SK-N-SH (cell line): ENCODE measurements around the gene GDNF. TPM values are rescaled to one million over a fixed set of nuclear protein-coding genes. Genes with fewer than 3 reads are reported as not detected.

Source experiments
- CTCF ChIA-PET: fragments of 300-600, 350-600 bp; formaldehyde crosslinking; extraction: SDS; loops from one replicate; lab custom pipeline; 2021; lab: Yijun Ruan, JAX
- POLR2A ChIA-PET: fragments of 350-600 bp; sonication (Branson Sonifier 250); formaldehyde crosslinking; extraction: SDS; loops from one replicate; lab custom pipeline; 2020; ENCODE audit warnings: antibody characterized with exemption, inconsistent platforms; lab: Yijun Ruan, JAX
- DNase-seq: peaks from one replicate; pipeline ENCODE4 v3.0.0; 2012
- H2AFZ ChIP-seq: fragments of 200-600 bp; sonication (generic); 2 replicates; pipeline ENCODE4 v1.8.1; 2016; ENCODE audit warnings: antibody characterized with exemption, mild to moderate bottlenecking, low read depth
- H3F3A ChIP-seq: fragments of 200-600 bp; sonication (generic); replicated peaks from 2 replicates; pipeline ENCODE3; 2016; ENCODE audit warnings: antibody characterized with exemption, mild to moderate bottlenecking; ENCODE audit not compliant: insufficient read depth
- H3K27ac ChIP-seq, 2 experiments: fragments of 200-500 bp in 1 of 2; fragments of 200-600 bp in 1 of 2; sonication (Bioruptor generic) in 1 of 2; sonication (generic), shearing (Covaris generic) in 1 of 2; 2 replicates each; pipeline versions ENCODE4 v1.5.1 to v1.6.1; 2014 to 2016; ENCODE audit warnings: low read depth in 2 of 2, inconsistent platforms in 1 of 2, low read length in 1 of 2, mild to moderate bottlenecking in 1 of 2, mixed read lengths in 1 of 2
- H3K27me3 ChIP-seq: fragments of 200-600 bp; sonication (generic), shearing (Covaris generic); 2 replicates; pipeline ENCODE4 v1.6.1; 2016; ENCODE audit warnings: mixed run types; ENCODE audit not compliant: insufficient read depth
- H3K36me3 ChIP-seq, 2 experiments: fragments of 200-500 bp in 1 of 2; fragments of 200-600 bp in 1 of 2; sonication (Bioruptor generic) in 1 of 2; sonication (generic) in 1 of 2; replicated peaks in 1 of 2; 2 replicates each; pipeline versions ENCODE3 to v1.5.1; 2014 to 2016; ENCODE audit warnings: low read length in 1 of 2, mild to moderate bottlenecking in 1 of 2; ENCODE audit not compliant: insufficient read depth in 2 of 2, control insufficient read depth in 1 of 2
- H3K4me1 ChIP-seq, 2 experiments: fragments of 200-500 bp in 1 of 2; fragments of 200-600 bp in 1 of 2; sonication (Bioruptor generic) in 1 of 2; sonication (generic), shearing (Covaris generic) in 1 of 2; 2 replicates each; pipeline versions ENCODE4 v1.5.1 to v1.6.1; 2014 to 2016; ENCODE audit warnings: low read depth in 1 of 2, low read length in 1 of 2, mixed run types in 1 of 2; ENCODE audit not compliant: insufficient read depth in 2 of 2, control insufficient read depth in 1 of 2
- H3K4me2 ChIP-seq: fragments of 200-600 bp; sonication (generic), shearing (Covaris generic); 2 replicates; pipeline ENCODE4 v1.6.1; 2017; ENCODE audit warnings: mixed run types
- H3K4me3 ChIP-seq, 2 experiments: fragments of 200-500 bp in 1 of 2; fragments of 200-600 bp in 1 of 2; sonication (Bioruptor generic) in 1 of 2; sonication (generic), shearing (Covaris generic) in 1 of 2; 2 replicates each; pipeline versions ENCODE4 v1.5.1 to v1.8.1; 2014 to 2016; ENCODE audit warnings: low read depth in 2 of 2, inconsistent platforms in 1 of 2, low read length in 1 of 2, mild to moderate bottlenecking in 1 of 2, mixed read lengths in 1 of 2, moderate library complexity in 1 of 2
- H3K79me2 ChIP-seq: fragments of 200-600 bp; sonication (generic); 2 replicates; pipeline ENCODE4 v1.8.1; 2017; ENCODE audit warnings: mild to moderate bottlenecking; ENCODE audit not compliant: insufficient read depth
- H3K9ac ChIP-seq: fragments of 200-600 bp; sonication (generic); 2 replicates; pipeline ENCODE4 v1.6.1; 2017; ENCODE audit warnings: mixed run types
- H3K9me2 ChIP-seq: fragments of 200-600 bp; sonication (generic); 2 replicates; pipeline ENCODE4 v1.6.1; 2017; ENCODE audit warnings: mixed run types
- H3K9me3 ChIP-seq: fragments of 200-600 bp; sonication (generic); 2 replicates; pipeline ENCODE4 v1.6.1; 2017; ENCODE audit warnings: mixed run types, mild to moderate bottlenecking, moderate library complexity
- H4K20me1 ChIP-seq: fragments of 200-600 bp; sonication (generic); 2 replicates; pipeline ENCODE4 v1.6.1; 2017; ENCODE audit warnings: mild to moderate bottlenecking, mixed run types; ENCODE audit not compliant: insufficient read depth
- CHD2 ChIP-seq: fragments of 150-350 bp; IDR thresholded peaks from 2 replicates; pipeline ENCODE4 v1.6.1; 2018; ENCODE audit warnings: low read length; ENCODE audit not compliant: partially characterized antibody
- FOSL2 ChIP-seq: IDR thresholded peaks from 2 replicates; pipeline ENCODE4 v1.4.0; 2012; ENCODE audit warnings: low read depth, mild to moderate bottlenecking, moderate library complexity, borderline replicate concordance
- JUND ChIP-seq: IDR thresholded peaks from 2 replicates; pipeline ENCODE4 v1.4.0; 2012
- MXI1 ChIP-seq: IDR thresholded peaks from 2 replicates; pipeline ENCODE4 v1.6.1; 2012; ENCODE audit warnings: mild to moderate bottlenecking, low read depth, low read length, improper control_type of control experiment
- NFIC ChIP-seq: IDR thresholded peaks from 2 replicates; pipeline ENCODE4 v1.4.0; 2012; ENCODE audit warnings: borderline replicate concordance
- POLR2AphosphoS5 ChIP-seq: IDR thresholded peaks from 2 replicates; pipeline ENCODE4 v1.6.1; 2012; ENCODE audit warnings: low read depth, low read length
- REST ChIP-seq: IDR thresholded peaks from 2 replicates; pipeline ENCODE4 v1.6.1; 2012; ENCODE audit warnings: mild to moderate bottlenecking, low read depth, low read length, moderate library complexity
- RFX5 ChIP-seq: IDR thresholded peaks from 2 replicates; pipeline ENCODE4 v1.6.1; 2012; ENCODE audit warnings: mild to moderate bottlenecking, improper control_type of control experiment, low read length
- TCF12 ChIP-seq: IDR thresholded peaks from 2 replicates; pipeline ENCODE4 v1.4.0; 2012
- WGBS: methylation state at CpG from one replicate; pipeline ENCODE4 v1.1.6; 2017; ENCODE audit warnings: low lambda C conversion rate; 5-methylcytosine and 5-hydroxymethylcytosine counted together
- polyA plus RNA-seq, 3 experiments: library from polyadenylated mRNA; depleted of rRNA; stranded (reverse); fragments of >200 nt; gene quantifications; 2 replicates each; pipeline ENCODE4 v1.2.3, GENCODE V29; 2012
- TF ChIP-seq, protein P1 (sequence below): IDR thresholded peaks from 2 replicates; pipeline ENCODE4; 2012
- TF ChIP-seq, protein P2 (sequence below): IDR thresholded peaks from 2 replicates; pipeline ENCODE4 v1.4.0; 2012; ENCODE audit warnings: low read depth

GDNF gene
- polyA plus RNA-seq, 1 of the 3 experiments (the other 2 are of a cell fraction) = 9.0 TPM

GRCh38 chr5:37787742-37788141 lies 52.1 kb downstream of the GDNF start:
- Histone ChIP-seq H3K4me3 (no peak overlapping the region), H3K79me2 (no peaks in the 10 kb centered on the region), H3K9ac (no peak overlapping the region), H4K20me1 (no peaks in the 10 kb centered on the region), H3K9me2 (no peaks in the 10 kb centered on the region), H2AFZ (no peak overlapping the region), H3K9me3 (no peaks in the 10 kb centered on the region), H3K27ac (no peak overlapping the region), H3K4me1 (peaks cover 0 to 5% of the 10 kb centered on the region in 2 experiments; a peak in 1 of 4 replicates), H3K36me3 (no peaks in the 10 kb centered on the region), H3F3A (no peaks in the 10 kb centered on the region), H3K27me3 (no peaks in the 10 kb centered on the region), H3K4me2 (no peak overlapping the region)
- DNase-seq = no peak
- CTCF ChIA-PET = no interaction called here
- no peak for TF ChIP-seq RFX5
- TF ChIP-seq JUND = no peak
- TF ChIP-seq MXI1 = no peak
- TF ChIP-seq POLR2AphosphoS5 = no peak
- TF ChIP-seq REST = no peak
- no peak for TF ChIP-seq FOSL2
- WGBS = 73% methylated on average over 6 of the region's 6 CpGs
- POLR2A ChIA-PET = no interaction called here

DNA sequence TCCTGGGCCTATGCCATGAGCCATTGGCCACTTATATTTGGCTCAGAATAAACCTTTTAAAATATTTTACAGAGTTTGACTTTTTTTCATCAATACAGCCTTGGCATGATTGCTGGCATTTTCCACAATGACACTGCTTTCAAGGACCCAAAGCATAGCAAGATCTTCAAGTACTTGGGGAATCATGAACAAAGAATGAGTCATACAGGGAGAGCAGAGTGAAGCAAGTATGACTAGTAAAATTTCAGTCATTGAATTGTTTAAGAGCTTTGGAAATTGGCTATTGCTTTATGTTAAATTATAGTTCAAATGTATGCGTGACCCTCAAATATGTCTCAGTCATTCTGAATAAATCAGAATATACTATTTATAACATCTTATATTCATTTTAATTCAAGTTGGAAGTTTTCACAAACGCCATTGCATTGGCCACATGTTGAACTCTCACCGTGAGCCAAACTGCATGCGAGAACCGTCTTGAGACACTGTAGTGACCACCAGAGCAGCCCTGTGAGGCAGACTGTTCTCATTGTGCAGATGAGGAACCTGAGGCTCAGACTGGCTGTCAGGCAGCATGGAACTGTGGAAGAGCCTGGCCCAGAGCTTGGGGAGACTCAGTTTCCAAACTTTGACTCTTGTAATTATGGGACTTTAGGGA lies 52.9 kb downstream of the GDNF start:
- H3K4me2 ChIP-seq = no peak overlapping the region

More for the DNA sequence above, 52.9 kb downstream of the GDNF start:
- Histone ChIP-seq H3K27ac (peak overlapping the region in 1 of 2 experiments; percentile 34; a peak in 2 of 4 replicates), H3K27me3 (no peaks in the 10 kb centered on the region), H4K20me1 (no peaks in the 10 kb centered on the region), H2AFZ (no peak overlapping the region), H3K9me3 (no peaks in the 10 kb centered on the region), H3K79me2 (no peaks in the 10 kb centered on the region), H3K4me1 (peaks cover 0 to 5% of the 10 kb centered on the region in 2 experiments; a peak in 1 of 4 replicates), H3F3A (no peaks in the 10 kb centered on the region), H3K4me3 (no peak overlapping the region), H3K9ac (no peak overlapping the region), H3K36me3 (no peaks in the 10 kb centered on the region), H3K9me2 (no peaks in the 10 kb centered on the region)
- TF ChIP-seq, protein P1, sequence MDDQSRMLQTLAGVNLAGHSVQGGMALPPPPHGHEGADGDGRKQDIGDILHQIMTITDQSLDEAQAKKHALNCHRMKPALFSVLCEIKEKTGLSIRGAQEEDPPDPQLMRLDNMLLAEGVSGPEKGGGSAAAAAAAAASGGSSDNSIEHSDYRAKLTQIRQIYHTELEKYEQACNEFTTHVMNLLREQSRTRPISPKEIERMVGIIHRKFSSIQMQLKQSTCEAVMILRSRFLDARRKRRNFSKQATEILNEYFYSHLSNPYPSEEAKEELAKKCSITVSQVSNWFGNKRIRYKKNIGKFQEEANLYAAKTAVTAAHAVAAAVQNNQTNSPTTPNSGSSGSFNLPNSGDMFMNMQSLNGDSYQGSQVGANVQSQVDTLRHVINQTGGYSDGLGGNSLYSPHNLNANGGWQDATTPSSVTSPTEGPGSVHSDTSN = peak; percentile 10; the same call in 1 of the 2 replicates
- TF ChIP-seq POLR2AphosphoS5 (no peak), TCF12 (peak; percentile 34), CHD2 (no peak), JUND (peak; percentile 64), NFIC (0 out of 2 replicates have a peak, but pooled peaks have one; percentile 12), FOSL2 (peak; percentile 87; the same call in 1 of the 2 replicates)
- TF ChIP-seq, protein P2, sequence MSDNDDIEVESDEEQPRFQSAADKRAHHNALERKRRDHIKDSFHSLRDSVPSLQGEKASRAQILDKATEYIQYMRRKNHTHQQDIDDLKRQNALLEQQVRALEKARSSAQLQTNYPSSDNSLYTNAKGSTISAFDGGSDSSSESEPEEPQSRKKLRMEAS = 0 out of 2 replicates have a peak, but pooled peaks have one; percentile 29
- ChIA-PET CTCF (no interaction called here), POLR2A (no interaction called here)
- no peak for DNase-seq
- 60% methylated on average over 5 of the region's 5 CpGs for WGBS
